Caco-2 (cell line): ENCODE results near the gene RRAGD. TPM values are rescaled to one million over a fixed set of nuclear protein-coding genes. Genes with fewer than 3 reads are reported as not detected.
A peak's percentile ranks its signal among the peaks of the same experiment; 100 is the strongest.

Experiments used
- BruUV-seq: library from RNA; stranded (reverse); fragments of 400-500 nt; replicated peaks from 2 replicates; lab custom pipeline; 2021; lab: Mats Ljungman, UMichigan
- CTCF ChIA-PET: fragments of 300-600 bp; sonication (Branson Sonifier 250); formaldehyde crosslinking; loops from one replicate; lab custom pipeline; 2022; ENCODE audit warnings: antibody characterized with exemption; lab: Charles Lee
- POLR2A ChIA-PET: fragments of 300-600 bp; sonication (Branson Sonifier 250); formaldehyde crosslinking; loops from one replicate; lab custom pipeline; 2022; ENCODE audit warnings: antibody characterized with exemption; lab: Charles Lee
- DNase-seq, 2 experiments: peaks; one replicate each; pipeline versions ENCODE4 v3.0.0 to v3.0.0-alpha.2; 2020 to 2022
- H3K27me3 ChIP-seq: replicated peaks from 2 replicates; pipeline ENCODE4 v1.6.0; 2011; ENCODE audit warnings: low read length; ENCODE audit not compliant: control insufficient read depth, insufficient read depth
- H3K36me3 ChIP-seq: 2 replicates; pipeline ENCODE4 v1.5.1; 2011; ENCODE audit warnings: low read length; ENCODE audit not compliant: control insufficient read depth, insufficient read depth
- H3K4me1 ChIP-seq: fragments of 250-450 bp; sonication (Bioruptor Pico); 2 replicates; pipeline ENCODE4 v1.5.1; 2020; ENCODE audit warnings: mild to moderate bottlenecking
- H3K4me3 ChIP-seq: 2 replicates; pipeline ENCODE4 v1.5.1; 2011; ENCODE audit warnings: low read depth, mild to moderate bottlenecking, control low read depth, low read length
- H3K9me3 ChIP-seq: fragments of 250-450 bp; sonication (Bioruptor Pico); 2 replicates; pipeline ENCODE4 v1.5.1; 2020; ENCODE audit warnings: mild to moderate bottlenecking, moderate library complexity
- H3K27ac Mint-ChIP-seq: one replicate; pipeline ENCODE4 v1.8.0; 2022; ENCODE audit warnings: mixed read lengths; ENCODE audit not compliant: unreplicated experiment
- H3K27me3 Mint-ChIP-seq: one replicate; pipeline ENCODE4 v1.8.0; 2022; ENCODE audit warnings: mixed read lengths; ENCODE audit not compliant: insufficient read depth, unreplicated experiment
- H3K36me3 Mint-ChIP-seq: one replicate; pipeline ENCODE4 v1.8.0; 2022; ENCODE audit warnings: mild to moderate bottlenecking, mixed read lengths; ENCODE audit not compliant: insufficient read depth, unreplicated experiment
- H3K4me1 Mint-ChIP-seq: one replicate; pipeline ENCODE4 v1.8.0; 2022; ENCODE audit warnings: low read depth, mixed read lengths; ENCODE audit not compliant: unreplicated experiment
- H3K4me3 Mint-ChIP-seq: one replicate; pipeline ENCODE4 v1.8.0; 2022; ENCODE audit warnings: mild to moderate bottlenecking, moderate library complexity, mixed read lengths; ENCODE audit not compliant: unreplicated experiment
- H3K9me3 Mint-ChIP-seq: one replicate; pipeline ENCODE4 v1.8.0; 2022; ENCODE audit warnings: mixed read lengths; ENCODE audit not compliant: unreplicated experiment
- intact Hi-C: fragments of 100-400 bp; cut with micrococcal nuclease; formaldehyde crosslinking; loops from one replicate; pipeline ENCODE4 v1.10.0; 2022; ENCODE audit not compliant: unreplicated experiment
- total RNA-seq: library from RNA; stranded (reverse); gene quantifications from 2 replicates; pipeline ENCODE4 v1.2.3, GENCODE V29; 2022
- TF ChIP-seq, protein P1 (sequence below), 2 experiments: fragments of 200-600 bp in 1 of 2; IDR thresholded peaks; 1 replicate in 1 of 2; 2 replicates in 1 of 2; pipeline versions ENCODE4 v1.5.1 to v1.8.0; 2011 to 2022; ENCODE audit warnings: antibody characterized with exemption in 1 of 2, control low read depth in 1 of 2, inconsistent platforms in 1 of 2, low read depth in 1 of 2, low read length in 1 of 2, mild to moderate bottlenecking in 1 of 2, moderate library complexity in 1 of 2; ENCODE audit not compliant: insufficient read depth in 1 of 2, severe bottlenecking in 1 of 2, unreplicated experiment in 1 of 2

RRAGD gene
- total RNA-seq, 1 experiment from 2014 or later: 8.0 TPM

DNA sequence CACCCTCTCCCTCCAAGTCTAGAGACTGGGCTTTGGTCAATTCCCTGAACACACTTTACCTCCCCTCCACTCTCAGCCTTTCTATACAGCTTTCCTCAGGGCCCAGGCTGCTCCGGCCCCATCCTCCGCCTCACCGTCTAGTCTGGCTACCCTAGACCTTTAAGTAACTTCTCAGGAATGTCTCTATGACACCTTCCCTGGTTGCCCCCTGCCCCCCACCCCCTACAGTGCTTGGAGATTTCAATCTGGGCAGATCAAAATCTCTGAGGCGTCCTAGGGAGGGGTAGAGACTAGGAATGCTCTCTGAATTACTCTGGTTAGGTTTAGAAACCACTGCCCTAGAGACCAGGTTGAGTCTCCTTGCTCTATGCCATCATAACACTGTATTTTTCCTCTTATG lies 65.6 kb downstream of the RRAGD start:
- CTCF ChIA-PET: no interaction called here
- peaks cover 34% of the 10 kb centered on the region for H3K4me1 ChIP-seq
- H3K27me3 Mint-ChIP-seq: no peaks in the 10 kb centered on the region
- intact Hi-C loops: no loop called here
- DNase-seq: no peak
- H3K27me3 ChIP-seq: no peaks in the 10 kb centered on the region
- no peaks in the 10 kb centered on the region for H3K36me3 ChIP-seq
- peak overlapping the region; percentile 46 for H3K27ac Mint-ChIP-seq
- H3K9me3 ChIP-seq: no peaks in the 10 kb centered on the region
- TF ChIP-seq, protein P1, sequence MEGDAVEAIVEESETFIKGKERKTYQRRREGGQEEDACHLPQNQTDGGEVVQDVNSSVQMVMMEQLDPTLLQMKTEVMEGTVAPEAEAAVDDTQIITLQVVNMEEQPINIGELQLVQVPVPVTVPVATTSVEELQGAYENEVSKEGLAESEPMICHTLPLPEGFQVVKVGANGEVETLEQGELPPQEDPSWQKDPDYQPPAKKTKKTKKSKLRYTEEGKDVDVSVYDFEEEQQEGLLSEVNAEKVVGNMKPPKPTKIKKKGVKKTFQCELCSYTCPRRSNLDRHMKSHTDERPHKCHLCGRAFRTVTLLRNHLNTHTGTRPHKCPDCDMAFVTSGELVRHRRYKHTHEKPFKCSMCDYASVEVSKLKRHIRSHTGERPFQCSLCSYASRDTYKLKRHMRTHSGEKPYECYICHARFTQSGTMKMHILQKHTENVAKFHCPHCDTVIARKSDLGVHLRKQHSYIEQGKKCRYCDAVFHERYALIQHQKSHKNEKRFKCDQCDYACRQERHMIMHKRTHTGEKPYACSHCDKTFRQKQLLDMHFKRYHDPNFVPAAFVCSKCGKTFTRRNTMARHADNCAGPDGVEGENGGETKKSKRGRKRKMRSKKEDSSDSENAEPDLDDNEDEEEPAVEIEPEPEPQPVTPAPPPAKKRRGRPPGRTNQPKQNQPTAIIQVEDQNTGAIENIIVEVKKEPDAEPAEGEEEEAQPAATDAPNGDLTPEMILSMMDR (IDR thresholded peaks at IDR 0.05; ENCODE audit: insufficient read depth in 1 of 2, low read depth in 1 of 2, low read length in 1 of 2, severe bottlenecking in 1 of 2, unreplicated experiment in 1 of 2): no peak
- POLR2A ChIA-PET: interaction anchor here (0.6 kb wide), 1 partner anchor 13 kb away, joined by 5 read pairs; no protein-coding TSS in a partner anchor
- H3K36me3 Mint-ChIP-seq: peaks cover 4% of the 10 kb centered on the region
- BruUV-seq: no TSS peak
- H3K9me3 Mint-ChIP-seq: no peaks in the 10 kb centered on the region
- H3K4me3 ChIP-seq: no peak overlapping the region
- H3K4me1 Mint-ChIP-seq: peaks cover 31% of the 10 kb centered on the region
- no peak overlapping the region for H3K4me3 Mint-ChIP-seq

DNA sequence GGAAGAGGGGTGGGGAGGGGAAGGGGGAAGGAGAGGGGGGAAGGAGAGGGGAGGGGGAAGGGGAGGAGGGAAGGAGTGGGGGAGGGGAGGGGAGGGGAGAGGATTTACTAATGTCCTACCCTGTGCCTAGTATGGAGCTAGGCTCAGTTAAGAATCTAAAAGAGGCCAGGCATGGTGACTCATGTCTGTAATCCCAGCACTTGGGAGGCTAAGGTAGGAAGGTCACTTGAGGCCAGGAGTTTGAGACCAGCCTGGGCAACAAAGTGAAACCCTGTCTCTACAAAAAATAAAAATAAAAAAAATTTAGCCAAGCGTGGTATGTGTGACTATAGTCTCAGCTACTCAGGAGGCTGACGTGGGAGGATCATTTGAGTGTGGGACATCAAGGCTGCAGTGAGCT lies 72.5 kb downstream of the RRAGD start:
- POLR2A ChIA-PET: no interaction called here
- CTCF ChIA-PET: no interaction called here
- TF ChIP-seq, protein P1 (IDR thresholded peaks at IDR 0.05; ENCODE audit: insufficient read depth in 1 of 2, low read depth in 1 of 2, low read length in 1 of 2, severe bottlenecking in 1 of 2, unreplicated experiment in 1 of 2): no peak

DNA sequence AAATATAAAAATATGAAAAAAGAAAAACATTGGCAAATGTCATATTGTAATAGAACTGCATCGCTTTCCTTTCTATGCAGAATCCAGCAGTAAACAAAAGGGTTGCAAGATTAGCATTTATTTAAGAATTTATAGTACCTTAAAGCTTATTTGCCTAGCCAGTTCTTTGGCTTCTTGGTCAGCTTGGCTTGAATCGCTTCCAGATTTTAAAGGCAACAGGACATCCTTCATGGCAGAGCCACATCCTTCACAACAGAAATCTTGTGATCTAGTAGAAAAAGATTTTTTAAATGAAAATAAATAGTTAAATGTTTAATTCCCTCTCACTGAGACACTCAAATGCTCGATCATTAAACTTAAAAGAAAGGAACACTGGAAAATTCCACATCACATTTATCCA lies 76.9 kb downstream of the RRAGD start:
- intact Hi-C loops: no loop called here
- no peaks in the 10 kb centered on the region for H3K9me3 Mint-ChIP-seq
- Histone ChIP-seq H3K9me3 (no peaks in the 10 kb centered on the region), H3K36me3 (no peaks in the 10 kb centered on the region; the same call in 1 of the 2 replicates), H3K4me3 (no peak overlapping the region), H3K4me1 (no peaks in the 10 kb centered on the region), H3K27me3 (no peaks in the 10 kb centered on the region)
- H3K4me1 Mint-ChIP-seq: no peaks in the 10 kb centered on the region
- TF ChIP-seq, protein P1 (IDR thresholded peaks at IDR 0.05; ENCODE audit: insufficient read depth in 1 of 2, low read depth in 1 of 2, low read length in 1 of 2, severe bottlenecking in 1 of 2, unreplicated experiment in 1 of 2): no peak
- H3K36me3 Mint-ChIP-seq: peaks cover 35% of the 10 kb centered on the region
- no peaks in the 10 kb centered on the region for H3K27me3 Mint-ChIP-seq
- ChIA-PET CTCF (no interaction called here), POLR2A (no interaction called here)
- no peak overlapping the region for H3K27ac Mint-ChIP-seq
- H3K4me3 Mint-ChIP-seq: no peak overlapping the region
- BruUV-seq: no TSS peak
- no peak for DNase-seq

More for the DNA sequence above, 72.5 kb downstream of the RRAGD start:
- Mint-ChIP-seq H3K4me1 (no peaks in the 10 kb centered on the region), H3K27me3 (no peaks in the 10 kb centered on the region), H3K36me3 (peaks cover 43% of the 10 kb centered on the region), H3K4me3 (no peak overlapping the region), H3K27ac (no peak overlapping the region), H3K9me3 (no peaks in the 10 kb centered on the region)
- BruUV-seq: no TSS peak
- H3K27me3 ChIP-seq: no peaks in the 10 kb centered on the region
- no peaks in the 10 kb centered on the region; the same call in 1 of the 2 replicates for H3K36me3 ChIP-seq
- H3K4me3 ChIP-seq: no peak overlapping the region
- H3K9me3 ChIP-seq: no peaks in the 10 kb centered on the region
- DNase-seq: no peak
- intact Hi-C loops: no loop called here
- no peaks in the 10 kb centered on the region for H3K4me1 ChIP-seq
